ENCODE results near the gene TPP1. TPM values are rescaled to one million over a fixed set of nuclear protein-coding genes. Genes with fewer than 3 reads are reported as not detected.

The TPP1 gene
- total RNA-seq, 3 donors from 2014 or later = 27.2 to 71.4 (median 38.2) TPM

GRCh38 chr11:6631361-6631890, 12.2 kb upstream of the TPP1 start:
- DNase-seq (ENCODE audit: low spot score in 2 of 2) = no peak
- no peaks in the 10 kb centered on the region for H3K36me3 ChIP-seq
- TF ChIP-seq, protein P1, sequence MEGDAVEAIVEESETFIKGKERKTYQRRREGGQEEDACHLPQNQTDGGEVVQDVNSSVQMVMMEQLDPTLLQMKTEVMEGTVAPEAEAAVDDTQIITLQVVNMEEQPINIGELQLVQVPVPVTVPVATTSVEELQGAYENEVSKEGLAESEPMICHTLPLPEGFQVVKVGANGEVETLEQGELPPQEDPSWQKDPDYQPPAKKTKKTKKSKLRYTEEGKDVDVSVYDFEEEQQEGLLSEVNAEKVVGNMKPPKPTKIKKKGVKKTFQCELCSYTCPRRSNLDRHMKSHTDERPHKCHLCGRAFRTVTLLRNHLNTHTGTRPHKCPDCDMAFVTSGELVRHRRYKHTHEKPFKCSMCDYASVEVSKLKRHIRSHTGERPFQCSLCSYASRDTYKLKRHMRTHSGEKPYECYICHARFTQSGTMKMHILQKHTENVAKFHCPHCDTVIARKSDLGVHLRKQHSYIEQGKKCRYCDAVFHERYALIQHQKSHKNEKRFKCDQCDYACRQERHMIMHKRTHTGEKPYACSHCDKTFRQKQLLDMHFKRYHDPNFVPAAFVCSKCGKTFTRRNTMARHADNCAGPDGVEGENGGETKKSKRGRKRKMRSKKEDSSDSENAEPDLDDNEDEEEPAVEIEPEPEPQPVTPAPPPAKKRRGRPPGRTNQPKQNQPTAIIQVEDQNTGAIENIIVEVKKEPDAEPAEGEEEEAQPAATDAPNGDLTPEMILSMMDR (IDR thresholded peaks at IDR 0.05) = no peak
- TF ChIP-seq POLR2AphosphoS5 (IDR thresholded peaks at IDR 0.05) (no peak), POLR2A (IDR thresholded peaks at IDR 0.05) (no peak)
- H3K27ac ChIP-seq = no peak overlapping the region
- no peaks in the 10 kb centered on the region for H3K4me1 ChIP-seq
- no peaks in the 10 kb centered on the region for H3K27me3 ChIP-seq
- H3K4me3 ChIP-seq = no peak overlapping the region
- no peaks in the 10 kb centered on the region for H3K9me3 ChIP-seq
- intact Hi-C loops (cut with DNase I; ENCODE audit: low total_unique reads) = no loop called here

GRCh38 chr11:6630632-6631291, 11.5 kb upstream of the TPP1 start:
- Histone ChIP-seq H3K27ac (no peak overlapping the region), H3K9me3 (no peaks in the 10 kb centered on the region), H3K27me3 (no peaks in the 10 kb centered on the region), H3K4me3 (peak overlapping the region in 2 of 3 donors; percentile 41 to 59), H3K4me1 (no peaks in the 10 kb centered on the region), H3K36me3 (no peaks in the 10 kb centered on the region)
- intact Hi-C loops (cut with DNase I; ENCODE audit: low total_unique reads) = no loop called here
- TF ChIP-seq POLR2A (IDR thresholded peaks at IDR 0.05) (no peak), POLR2AphosphoS5 (IDR thresholded peaks at IDR 0.05) (no peak)
- TF ChIP-seq, protein P1 (IDR thresholded peaks at IDR 0.05) = no peak
- DNase-seq (ENCODE audit: low spot score in 2 of 2) = no peak

- Histone ChIP-seq H3K27ac (no peak overlapping the region), H3K4me3 (peak overlapping the region in 2 of 3 donors; percentile 41 to 59), H3K4me1 (no peaks in the 10 kb centered on the region), H3K9me3 (no peaks in the 10 kb centered on the region), H3K27me3 (no peaks in the 10 kb centered on the region), H3K36me3 (no peaks in the 10 kb centered on the region)
- intact Hi-C loops (cut with DNase I; ENCODE audit: low total_unique reads) = no loop called here
- DNase-seq (ENCODE audit: low spot score in 2 of 2) = no peak
- TF ChIP-seq POLR2A (IDR thresholded peaks at IDR 0.05) = no peak
- no peak for TF ChIP-seq POLR2AphosphoS5 (IDR thresholded peaks at IDR 0.05)
- TF ChIP-seq, protein P1 (IDR thresholded peaks at IDR 0.05) = no peak
Observed at GRCh38 chr11:6629892-6630631, 10.8 kb upstream of the TPP1 start.

GRCh38 chr11:6629573-6629891, 10.3 kb upstream of the TPP1 start:
- no peak overlapping the region for H3K4me3 ChIP-seq
- no peak for DNase-seq (ENCODE audit: low spot score in 2 of 2)
- H3K27me3 ChIP-seq = no peaks in the 10 kb centered on the region
- H3K4me1 ChIP-seq = no peaks in the 10 kb centered on the region
- no peaks in the 10 kb centered on the region for H3K9me3 ChIP-seq
- H3K27ac ChIP-seq = no peak overlapping the region
- TF ChIP-seq POLR2AphosphoS5 (IDR thresholded peaks at IDR 0.05) (no peak), POLR2A (IDR thresholded peaks at IDR 0.05) (no peak)
- TF ChIP-seq, protein P1 (IDR thresholded peaks at IDR 0.05) = no peak
- intact Hi-C loops (cut with DNase I; ENCODE audit: low total_unique reads) = no loop called here
- no peaks in the 10 kb centered on the region for H3K36me3 ChIP-seq

- H3K27me3 ChIP-seq = no peaks in the 10 kb centered on the region
- DNase-seq (ENCODE audit: low spot score in 2 of 2) = no peak
- H3K4me1 ChIP-seq = no peaks in the 10 kb centered on the region
- intact Hi-C loops (cut with DNase I; ENCODE audit: low total_unique reads) = no loop called here
- TF ChIP-seq POLR2A (IDR thresholded peaks at IDR 0.05) (no peak), POLR2AphosphoS5 (IDR thresholded peaks at IDR 0.05) (no peak)
- TF ChIP-seq, protein P1 (IDR thresholded peaks at IDR 0.05) = no peak
- H3K36me3 ChIP-seq = no peaks in the 10 kb centered on the region
- H3K4me3 ChIP-seq = no peak overlapping the region
- no peaks in the 10 kb centered on the region for H3K9me3 ChIP-seq
- H3K27ac ChIP-seq = no peak overlapping the region
Observed at GRCh38 chr11:6628526-6628925, 9.3 kb upstream of the TPP1 start.

All from breast epithelium (tissue), 4 donors.